IPS DF 6.9 (cell line): ENCODE data around the gene PER1.

Source experiments
- DNase-seq: peaks from one replicate; pipeline ENCODE4 v3.0.0-alpha.2; 2013; ENCODE audit warnings: low read depth, low spot score
- H3K27ac ChIP-seq: one replicate; pipeline ENCODE4 v1.5.1; 2013; ENCODE audit warnings: low read length, control low read depth
- H3K27me3 ChIP-seq: 2 replicates; pipeline ENCODE4 v1.6.1; 2013; ENCODE audit warnings: mild to moderate bottlenecking, low read length; ENCODE audit not compliant: control insufficient read depth, insufficient read depth
- H3K36me3 ChIP-seq: 2 replicates; pipeline ENCODE4 v1.6.1; 2013; ENCODE audit warnings: low read length; ENCODE audit not compliant: control insufficient read depth, insufficient read depth
- H3K4me1 ChIP-seq: 2 replicates; pipeline ENCODE4 v1.6.1; 2013; ENCODE audit warnings: low read length; ENCODE audit not compliant: control insufficient read depth, insufficient read depth
- H3K4me3 ChIP-seq: 2 replicates; pipeline ENCODE4 v1.5.1; 2013; ENCODE audit warnings: mild to moderate bottlenecking, low read length
- H3K9me3 ChIP-seq: 2 replicates; pipeline ENCODE4 v1.6.1; 2013; ENCODE audit warnings: low read length, inconsistent platforms; ENCODE audit not compliant: control insufficient read depth, insufficient read depth
- WGBS: extraction: QIAGEN DNeasy Blood & Tissue Kit; methylation state at CpG from one replicate; pipeline ENCODE4 v1.1.7; 2013; ENCODE audit warnings: mixed read lengths, missing lambda C conversion rate; ENCODE audit not compliant: insufficient read length, insufficient coverage; 5-methylcytosine and 5-hydroxymethylcytosine counted together

The PER1 gene

DNA sequence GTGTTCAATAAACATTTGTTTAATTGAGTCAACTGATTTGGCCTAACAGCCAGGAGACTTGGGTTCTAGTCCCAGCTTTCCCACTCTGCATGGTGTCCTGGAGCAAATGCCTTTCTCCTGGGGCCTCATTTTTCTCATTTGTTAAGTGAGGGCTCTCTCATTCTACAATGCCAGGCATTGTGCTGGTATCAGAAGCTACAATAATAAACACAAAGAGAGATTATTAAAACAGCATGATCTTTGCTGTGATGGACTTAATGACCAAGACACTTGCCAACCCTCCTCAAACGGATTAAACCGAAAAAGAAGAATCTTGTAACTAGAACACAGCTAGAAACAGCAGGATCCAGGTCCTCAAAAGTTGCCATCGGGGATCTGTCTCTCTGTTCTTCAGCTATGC is 15.3 kb upstream of the PER1 start:
- H3K27ac ChIP-seq = no peak overlapping the region
- no peaks in the 10 kb centered on the region for H3K27me3 ChIP-seq
- no peaks in the 10 kb centered on the region for H3K36me3 ChIP-seq
- peaks cover 4% of the 10 kb centered on the region for H3K4me1 ChIP-seq
- WGBS = no CpG with 5 or more reads among the region's 3 CpGs
- H3K4me3 ChIP-seq = no peak overlapping the region
- no peak for DNase-seq
- H3K9me3 ChIP-seq = no peaks in the 10 kb centered on the region

DNA sequence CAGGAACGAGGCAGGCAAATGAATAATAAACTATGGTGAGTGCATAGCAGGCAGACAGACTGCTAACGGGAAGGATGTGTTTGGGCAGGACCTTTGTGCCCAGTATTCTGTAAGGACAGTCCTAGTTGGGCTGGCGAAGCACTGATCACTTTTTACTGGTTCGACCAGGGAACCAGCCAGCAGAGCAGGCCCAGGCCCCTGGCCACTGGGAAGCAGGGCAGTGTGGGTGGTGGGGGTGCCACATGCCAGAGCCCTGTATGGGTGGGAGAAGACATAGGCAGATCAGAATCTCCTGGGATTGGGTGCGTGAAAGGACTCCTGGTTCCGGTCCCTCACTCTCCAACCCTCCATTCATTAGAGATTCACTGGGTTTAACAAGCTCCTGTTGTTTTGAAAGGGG is 14.5 kb upstream of the PER1 start:
- WGBS = no CpG with 5 or more reads among the region's 6 CpGs

DNA sequence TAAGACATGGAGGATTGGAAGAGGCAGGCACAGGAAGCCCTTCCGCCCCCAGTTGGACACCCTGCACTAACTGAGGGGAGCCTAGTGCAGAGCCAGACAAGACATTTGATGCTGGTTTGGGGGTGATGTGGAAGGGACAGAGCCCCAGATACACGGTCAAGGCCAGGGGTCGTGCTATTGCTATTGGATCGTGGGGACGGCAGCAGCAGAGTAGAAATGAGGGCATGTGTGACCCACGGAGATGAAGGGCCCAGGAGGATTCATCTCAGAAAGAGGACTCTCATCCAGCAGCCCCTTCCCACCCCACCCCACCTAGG is 12.6 kb upstream of the PER1 start:
- Histone ChIP-seq H3K4me3 (no peak overlapping the region), H3K9me3 (no peaks in the 10 kb centered on the region), H3K27me3 (no peaks in the 10 kb centered on the region), H3K4me1 (peaks cover 5% of the 10 kb centered on the region), H3K36me3 (no peaks in the 10 kb centered on the region), H3K27ac (no peak overlapping the region)
- WGBS = no CpG with 5 or more reads among the region's 6 CpGs
- DNase-seq = no peak

More for the DNA sequence above, 14.5 kb upstream of the PER1 start:
- Histone ChIP-seq H3K36me3 (no peaks in the 10 kb centered on the region), H3K4me3 (no peak overlapping the region), H3K4me1 (peaks cover 5% of the 10 kb centered on the region), H3K9me3 (no peaks in the 10 kb centered on the region), H3K27me3 (no peaks in the 10 kb centered on the region), H3K27ac (no peak overlapping the region)
- DNase-seq = no peak

DNA sequence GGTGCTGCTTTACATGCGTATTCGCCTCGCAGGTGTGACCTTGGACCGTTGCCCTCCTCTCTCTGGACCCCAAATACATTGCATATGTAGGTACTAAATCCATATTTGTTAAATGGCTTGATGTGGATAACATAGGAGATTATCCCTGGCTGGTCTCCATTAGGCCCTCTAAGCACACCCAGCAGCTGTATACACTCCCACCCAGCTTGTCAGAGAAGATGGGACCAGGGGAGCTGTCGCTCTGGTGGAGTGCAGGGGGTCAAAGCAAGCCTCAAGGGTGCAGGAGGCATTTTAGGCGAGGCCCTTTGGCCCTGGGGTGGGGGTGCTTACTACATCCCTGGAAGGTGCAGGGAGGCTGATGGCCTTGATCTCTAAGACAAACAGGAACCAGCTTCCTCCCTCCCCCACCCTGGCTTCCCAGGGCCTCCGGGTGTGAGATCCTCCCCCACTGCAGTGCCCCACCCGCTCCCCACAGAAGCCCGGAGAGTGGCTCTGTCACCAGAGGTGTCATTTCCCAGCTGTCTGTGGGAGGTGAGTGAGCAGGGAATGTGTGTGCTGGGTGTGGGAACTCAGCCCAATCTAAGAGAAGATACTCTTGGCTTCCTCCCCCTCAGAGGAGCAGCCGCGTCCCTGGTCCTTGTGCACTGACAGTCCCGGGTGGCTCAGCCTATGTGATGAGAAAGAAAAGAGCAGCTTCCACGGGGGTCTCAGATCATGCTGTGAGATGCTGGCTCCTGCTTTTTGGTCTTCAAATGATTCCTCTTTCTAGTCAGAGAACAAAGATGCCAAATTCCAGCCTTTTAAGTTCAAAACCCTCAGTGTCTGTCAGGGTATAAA is 12.0 kb upstream of the PER1 start:
- no CpG with 5 or more reads among the region's 13 CpGs for WGBS
- Histone ChIP-seq H3K36me3 (no peaks in the 10 kb centered on the region), H3K4me3 (no peak overlapping the region), H3K9me3 (no peaks in the 10 kb centered on the region), H3K4me1 (peaks cover 5% of the 10 kb centered on the region), H3K27me3 (no peaks in the 10 kb centered on the region), H3K27ac (no peak overlapping the region)
- DNase-seq = no peak

DNA sequence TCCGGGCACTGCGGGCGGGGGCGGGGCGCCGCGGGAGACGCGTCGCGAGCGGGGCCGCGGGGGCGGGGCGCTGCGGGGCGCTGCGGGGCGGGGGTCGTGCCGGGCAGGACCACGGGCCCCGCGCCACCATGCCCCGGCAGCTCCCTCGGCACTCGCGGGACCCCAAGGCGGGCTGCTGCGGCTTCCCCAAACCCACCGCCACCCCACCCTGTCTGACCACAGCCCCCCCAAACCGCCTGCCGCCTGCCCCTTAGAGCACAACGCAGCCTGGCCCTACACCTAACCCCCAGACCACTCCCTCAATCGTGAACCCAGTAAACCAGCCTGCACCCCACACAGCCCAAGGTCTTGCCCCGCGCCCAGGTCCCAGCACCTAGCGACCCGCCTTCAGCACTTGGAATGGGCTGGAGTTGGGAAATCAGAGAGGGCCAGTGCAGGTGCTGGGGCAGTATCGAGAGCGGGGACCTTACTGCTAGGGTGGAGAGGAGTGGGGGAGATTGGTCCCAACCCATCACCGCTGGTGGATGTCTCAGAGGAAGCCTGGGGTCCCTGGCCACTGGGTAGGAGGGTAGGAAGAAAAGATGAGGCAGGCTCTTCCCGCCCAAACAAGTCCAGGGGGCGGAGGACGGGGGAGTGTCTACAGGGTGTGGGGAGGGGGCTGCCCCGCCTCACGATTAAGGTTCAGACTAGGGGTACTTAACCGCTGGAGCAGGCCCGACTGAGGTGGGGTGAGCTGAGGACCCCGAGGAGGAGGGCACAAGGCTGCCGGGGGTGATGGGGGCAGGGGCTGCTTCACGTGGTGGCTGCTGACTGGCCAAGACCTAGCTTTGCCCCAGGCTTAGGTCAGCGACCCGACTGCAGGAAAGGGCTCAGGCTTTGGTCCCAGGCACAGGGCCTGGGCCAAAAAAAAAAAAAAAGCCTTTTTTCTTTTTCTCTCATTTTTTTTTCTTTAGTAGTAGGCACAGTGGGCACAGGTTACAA is 11.1 kb upstream of the PER1 start:
- Histone ChIP-seq H3K4me1 (peaks cover 5% of the 10 kb centered on the region), H3K9me3 (no peaks in the 10 kb centered on the region), H3K4me3 (peak overlapping the region; percentile 97; the same call in 1 of the 2 replicates), H3K36me3 (no peaks in the 10 kb centered on the region), H3K27ac (no peak overlapping the region), H3K27me3 (no peaks in the 10 kb centered on the region)
- DNase-seq = no peak
- no CpG with 5 or more reads among the region's 55 CpGs for WGBS

DNA sequence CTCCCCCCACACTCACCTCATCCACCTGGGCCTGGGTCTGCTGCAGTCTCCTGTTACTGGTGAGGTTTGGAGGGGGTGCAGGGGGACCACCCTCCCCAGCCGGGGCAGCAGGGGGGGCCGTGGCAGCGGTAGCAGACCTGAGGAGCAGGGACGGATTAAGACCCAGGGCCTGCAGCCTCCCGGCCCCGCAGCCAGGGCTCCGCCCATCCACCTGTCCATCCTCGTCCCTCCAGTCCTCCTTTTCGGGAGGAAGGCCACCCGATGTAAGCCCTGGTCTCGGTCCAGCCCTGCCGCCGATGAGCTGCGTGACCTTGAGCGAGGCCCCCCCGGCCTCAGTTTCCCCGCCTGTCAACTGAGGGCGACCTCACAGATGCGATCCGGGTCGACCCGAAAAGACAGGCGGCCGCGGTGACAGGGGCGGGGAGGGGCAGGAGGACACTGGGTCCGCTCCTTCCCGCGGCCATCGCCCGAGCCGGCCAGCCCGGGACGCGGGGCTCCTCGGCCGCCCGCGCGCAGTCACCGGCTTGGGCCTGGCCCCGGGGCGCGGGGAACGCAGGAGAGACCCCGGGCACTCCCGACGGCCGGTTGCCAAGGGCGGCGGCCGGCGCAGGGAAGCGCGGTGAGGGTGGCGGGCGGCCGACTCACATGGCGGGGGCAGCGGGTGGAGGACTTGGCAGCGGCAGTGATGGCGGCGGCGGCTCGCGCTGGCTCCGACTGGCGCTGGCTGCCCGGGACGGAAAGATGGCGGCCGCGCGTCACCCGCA is 10.2 kb upstream of the PER1 start, which contains the start of gene VAMP2:
Gene VAMP2, minus strand, starts transcription at position 716 of the 764 bp plus-strand sequence. Its CDS starts 69 bp downstream, at position 647.
- Histone ChIP-seq H3K27me3 (no peaks in the 10 kb centered on the region), H3K27ac (no peak within 1 kb of the TSS), H3K4me1 (peaks cover 5% of the 10 kb centered on the region), H3K4me3 (peak within 1 kb of the TSS; percentile 97), H3K36me3 (no peaks in the 10 kb centered on the region), H3K9me3 (no peaks in the 10 kb centered on the region)
- DNase-seq = no peak
- WGBS = no CpG with 5 or more reads among the region's 75 CpGs

DNA sequence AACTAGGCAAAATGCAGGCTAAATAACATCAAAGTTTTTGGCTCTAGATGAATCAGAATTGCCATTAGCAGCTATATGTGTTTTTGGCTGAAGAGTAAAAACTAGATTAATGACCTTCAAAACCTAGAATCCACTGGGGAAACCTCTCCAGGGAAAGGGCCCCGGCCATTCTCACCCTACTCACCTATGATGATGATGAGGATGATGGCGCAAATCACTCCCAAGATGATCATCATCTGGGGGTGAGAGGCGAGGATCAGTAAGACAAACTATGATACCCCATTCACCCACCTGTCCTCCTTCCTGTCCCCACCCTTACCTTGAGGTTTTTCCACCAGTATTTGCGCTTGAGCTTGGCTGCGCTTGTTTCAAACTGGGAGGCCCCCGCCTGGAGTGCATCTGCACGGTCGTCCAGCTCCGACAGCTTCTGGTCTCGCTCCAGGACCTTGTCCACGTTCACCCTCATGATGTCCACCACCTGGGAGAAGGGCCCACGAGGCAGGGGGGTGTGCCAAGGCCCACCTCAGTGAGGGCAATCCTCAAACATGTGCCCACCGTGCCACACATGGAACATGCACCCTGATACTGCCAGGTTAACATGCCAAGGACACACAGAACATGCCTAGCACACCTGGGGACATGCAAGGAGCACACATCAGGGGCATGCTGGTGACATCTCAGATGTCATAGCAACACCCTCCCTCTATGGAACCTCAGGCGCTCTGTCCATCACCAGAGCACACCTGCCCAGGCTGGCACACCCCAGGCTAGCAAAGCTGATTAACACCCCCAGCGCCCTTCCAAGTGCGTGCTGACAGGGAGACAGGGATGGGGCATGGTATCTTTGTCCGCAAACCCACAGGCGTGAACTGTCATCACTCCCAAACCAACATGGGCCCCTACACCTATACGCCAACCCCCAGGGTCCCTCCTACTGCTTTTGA is 9.4 kb upstream of the PER1 start:
- H3K4me1 ChIP-seq = peaks cover 5% of the 10 kb centered on the region
- no peak overlapping the region for H3K27ac ChIP-seq
- DNase-seq = no peak

DNA sequence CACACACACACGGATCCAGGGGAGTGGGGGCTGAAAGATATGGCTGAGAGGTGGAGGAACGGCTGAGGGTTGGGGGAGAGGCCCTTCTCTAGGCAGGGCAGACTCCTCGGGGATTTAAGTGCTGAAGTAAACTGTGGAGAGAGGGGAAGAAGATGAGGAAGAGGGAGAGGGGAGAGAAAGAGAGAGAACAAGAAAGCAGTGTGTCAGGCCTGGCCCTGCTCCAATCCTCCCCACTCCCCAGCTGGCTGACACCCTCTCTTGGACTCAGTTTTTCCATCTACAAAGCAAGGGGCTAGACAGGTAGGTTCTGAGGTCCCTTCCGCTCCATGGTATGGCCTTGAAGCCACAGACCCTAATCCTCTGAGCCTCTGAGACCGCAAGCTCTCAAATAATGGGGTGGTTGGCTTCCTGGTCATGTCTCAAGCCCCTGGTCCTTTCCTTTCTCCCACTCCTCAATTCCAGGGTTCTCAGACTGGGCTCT is 8.6 kb upstream of the PER1 start:
- Histone ChIP-seq H3K9me3 (no peaks in the 10 kb centered on the region), H3K4me3 (no peak overlapping the region), H3K27me3 (no peaks in the 10 kb centered on the region), H3K4me1 (peaks cover 5% of the 10 kb centered on the region), H3K27ac (no peak overlapping the region), H3K36me3 (no peaks in the 10 kb centered on the region)
- WGBS = no CpG with 5 or more reads among the region's 5 CpGs
- DNase-seq = no peak

More for the DNA sequence above, 9.4 kb upstream of the PER1 start:
- WGBS = no CpG with 5 or more reads among the region's 19 CpGs
- H3K4me3 ChIP-seq = peak overlapping the region; percentile 97; the same call in 1 of the 2 replicates
- H3K9me3 ChIP-seq = no peaks in the 10 kb centered on the region
- no peaks in the 10 kb centered on the region for H3K27me3 ChIP-seq
- H3K36me3 ChIP-seq = no peaks in the 10 kb centered on the region

DNA sequence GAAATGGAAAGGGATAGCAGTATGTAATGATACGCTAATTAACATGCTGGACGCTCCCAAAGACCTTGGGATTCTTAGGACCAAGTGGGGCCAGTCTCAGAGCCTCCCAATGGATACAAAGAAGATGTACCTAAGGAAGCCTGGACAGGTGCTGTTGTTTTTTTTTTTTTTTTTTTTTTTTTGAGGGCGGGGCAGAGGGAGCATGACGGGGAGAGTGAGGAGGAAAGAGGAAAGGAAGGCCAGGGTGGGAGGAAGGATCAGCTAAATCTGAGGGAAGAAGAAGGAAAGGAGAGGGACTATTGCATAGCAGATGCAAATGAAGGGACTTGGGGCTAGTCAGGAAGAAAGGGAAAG is 8.0 kb upstream of the PER1 start:
- H3K36me3 ChIP-seq = no peaks in the 10 kb centered on the region
- WGBS = no CpG with 5 or more reads among the region's 4 CpGs
- H3K4me3 ChIP-seq = no peak overlapping the region
- peaks cover 5% of the 10 kb centered on the region for H3K4me1 ChIP-seq
- no peaks in the 10 kb centered on the region for H3K27me3 ChIP-seq
- DNase-seq = no peak
- no peak overlapping the region for H3K27ac ChIP-seq
- H3K9me3 ChIP-seq = no peaks in the 10 kb centered on the region
